Measurements from ENCODE around the gene KCNB1.

KCNB1 gene

DNA sequence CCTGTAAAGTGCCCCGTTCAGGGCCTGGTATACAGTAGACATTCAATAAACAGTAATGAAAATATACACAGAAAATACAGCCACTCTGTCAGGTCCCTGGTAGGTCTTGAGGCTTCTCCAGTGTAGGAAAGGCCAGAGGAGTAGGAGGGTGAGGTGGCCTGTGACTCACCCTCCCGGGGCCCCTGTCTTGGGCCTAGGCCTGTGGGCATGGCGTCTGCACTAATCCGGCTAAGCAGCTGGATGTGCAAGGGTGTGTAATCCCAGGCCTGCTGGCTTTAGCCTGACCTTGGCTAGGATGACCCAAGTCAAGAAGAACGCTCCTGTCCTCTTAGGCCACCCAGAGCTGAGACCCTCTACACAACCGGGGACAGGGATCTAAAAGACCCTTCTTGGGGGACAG lies 84.9 kb downstream of the KCNB1 start:
- peaks cover 0 to 63% (median 36%) of the 10 kb centered on the region in 4 donors for H3K4me1 ChIP-seq
- peak overlapping the region; percentile 49 to 79 for H3K27ac ChIP-seq
- no peak for TF ChIP-seq CTCF (IDR thresholded peaks at IDR 0.05)
- H3K36me3 ChIP-seq = no peaks in the 10 kb centered on the region
- intact Hi-C loops (cut with DNase I; ENCODE audit: low total_unique reads) = loop anchor here (10.0 kb wide), 1 partner anchor 53 kb away; no protein-coding TSS in a partner anchor
- H3K27me3 ChIP-seq = no peaks in the 10 kb centered on the region
- no peak overlapping the region for H3K4me3 ChIP-seq
- peak in 1 of 2 donors; percentile 59 for DNase-seq
- H3K9me3 ChIP-seq = no peaks in the 10 kb centered on the region

GRCh38 chr20:49396230-49396629 lies 86.2 kb downstream of the KCNB1 start:
- intact Hi-C loops (cut with DNase I; ENCODE audit: low total_unique reads) = loop anchor here (10.0 kb wide), 1 partner anchor 51 kb away; no protein-coding TSS in a partner anchor
- Histone ChIP-seq H3K4me1 (peaks cover 0 to 50% (median 27%) of the 10 kb centered on the region in 4 donors), H3K27ac (peak overlapping the region; percentile 69 to 79)

GRCh38 chr20:49395659-49396058 lies 86.8 kb downstream of the KCNB1 start:
- TF ChIP-seq CTCF (IDR thresholded peaks at IDR 0.05) = no peak
- Histone ChIP-seq H3K27me3 (no peaks in the 10 kb centered on the region), H3K4me1 (peaks cover 0 to 46% (median 23%) of the 10 kb centered on the region in 4 donors), H3K4me3 (no peak overlapping the region), H3K9me3 (no peaks in the 10 kb centered on the region), H3K27ac (peak overlapping the region; percentile 69 to 79), H3K36me3 (no peaks in the 10 kb centered on the region)
- intact Hi-C loops (cut with DNase I; ENCODE audit: low total_unique reads) = loop anchor here (10.0 kb wide), 1 partner anchor 51 kb away; no protein-coding TSS in a partner anchor
- no peak for DNase-seq

More at GRCh38 chr20:49396230-49396629, 86.2 kb downstream of the KCNB1 start:
- DNase-seq = no peak
- no peaks in the 10 kb centered on the region for H3K27me3 ChIP-seq
- no peaks in the 10 kb centered on the region for H3K36me3 ChIP-seq
- TF ChIP-seq CTCF (IDR thresholded peaks at IDR 0.05) = no peak
- H3K4me3 ChIP-seq = no peak overlapping the region
- no peaks in the 10 kb centered on the region for H3K9me3 ChIP-seq

DNA sequence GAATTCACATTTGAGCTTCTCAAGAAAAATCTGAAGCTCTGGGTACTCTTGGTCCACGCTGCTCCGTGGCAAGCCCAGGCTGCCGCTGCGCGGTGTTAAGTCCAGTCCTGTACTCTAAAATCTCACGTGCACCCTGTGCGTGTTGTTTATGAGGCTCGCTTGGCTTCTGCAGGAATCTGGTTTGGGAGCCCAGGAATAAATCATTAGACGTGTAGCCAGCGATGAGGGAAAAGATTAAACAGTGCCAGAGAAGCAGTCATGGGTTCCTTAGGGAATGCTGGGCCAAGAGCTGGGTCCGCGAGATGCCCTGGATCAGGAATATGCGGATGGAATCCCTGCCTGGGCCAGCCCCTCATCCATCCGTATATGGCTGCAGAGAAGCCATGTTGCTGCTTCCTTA lies 87.3 kb downstream of the KCNB1 start:
- intact Hi-C loops (cut with DNase I; ENCODE audit: low total_unique reads) = loop anchor here (10.0 kb wide), 1 partner anchor 50 kb away; no protein-coding TSS in a partner anchor
- peak; percentile 88 to 95 for DNase-seq
- H3K4me3 ChIP-seq = no peak overlapping the region

DNA sequence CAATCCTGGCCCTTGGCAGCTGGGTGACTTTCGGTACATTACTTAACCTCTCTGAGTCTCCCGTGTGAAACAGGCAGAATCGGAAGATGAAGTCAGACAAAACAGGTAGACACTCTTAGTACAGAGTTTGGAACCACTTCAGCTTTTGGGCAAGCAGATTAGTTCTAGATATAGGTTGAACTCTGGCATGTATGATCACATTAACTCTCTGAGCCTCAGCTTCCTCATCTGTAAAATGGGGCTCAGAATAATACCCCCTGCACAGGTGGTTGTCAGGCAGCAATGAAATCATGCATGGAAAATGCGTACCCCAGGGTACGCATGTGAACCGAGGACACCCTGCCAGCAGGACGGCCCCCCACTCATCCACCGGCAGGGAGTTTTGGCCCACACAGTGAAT lies 87.7 kb downstream of the KCNB1 start:
- Histone ChIP-seq H3K27ac (peak overlapping the region; percentile 69 to 79), H3K27me3 (no peaks in the 10 kb centered on the region), H3K4me1 (peaks cover 0 to 37% (median 18%) of the 10 kb centered on the region in 4 donors), H3K4me3 (no peak overlapping the region), H3K9me3 (no peaks in the 10 kb centered on the region), H3K36me3 (no peaks in the 10 kb centered on the region)
- TF ChIP-seq CTCF (IDR thresholded peaks at IDR 0.05) = no peak
- DNase-seq = no peak
- intact Hi-C loops (cut with DNase I; ENCODE audit: low total_unique reads) = loop anchor here (10.0 kb wide), 1 partner anchor 50 kb away; no protein-coding TSS in a partner anchor

More for the DNA sequence above, 87.3 kb downstream of the KCNB1 start:
- no peaks in the 10 kb centered on the region for H3K27me3 ChIP-seq
- peaks cover 0 to 41% (median 20%) of the 10 kb centered on the region in 4 donors for H3K4me1 ChIP-seq
- no peaks in the 10 kb centered on the region for H3K36me3 ChIP-seq
- H3K9me3 ChIP-seq = no peaks in the 10 kb centered on the region
- peak overlapping the region; percentile 69 to 79 for H3K27ac ChIP-seq
- TF ChIP-seq CTCF (IDR thresholded peaks at IDR 0.05) = no peak

Measured in tibial artery (tissue), 4 donors.